Gastrocnemius medialis (tissue), 4 donors: ENCODE results near the gene SPSB4. TPM values are rescaled to one million over a fixed set of nuclear protein-coding genes. Genes with fewer than 3 reads are reported as not detected.

Source experiments
- ATAC-seq, 2 donors: fragments of 150-250 bp; one replicate each; pipeline ENCODE4 v1.9.1; 2016
- DNase-seq, 2 donors: peaks; one replicate each; pipeline ENCODE4 v3.0.0-alpha.2; 2019
- H3K27ac ChIP-seq, 4 donors: fragments of 200-600 bp; sonication (generic); 1 replicate in 1 of 4; 2 replicates in 3 of 4; pipeline ENCODE4 v1.5.1; 2016 to 2018; ENCODE audit warnings: mild to moderate bottlenecking in 2 of 4, moderate library complexity in 1 of 4
- H3K27me3 ChIP-seq, 3 donors: fragments of 200-600 bp; sonication (generic) in 2 of 3; 1 replicate in 1 of 3; 2 replicates in 2 of 3; pipeline versions ENCODE4 v1.5.1 to v1.6.0; 2016 to 2019; ENCODE audit warnings: mild to moderate bottlenecking in 1 of 3, moderate library complexity in 1 of 3
- H3K36me3 ChIP-seq, 2 donors: fragments of 200-600 bp; sonication (generic) in 1 of 2; one replicate each; pipeline ENCODE4 v1.5.1; 2017 to 2018
- H3K4me1 ChIP-seq, 2 donors: fragments of 200-600 bp; sonication (generic) in 1 of 2; one replicate each; pipeline ENCODE4 v1.5.1; 2016 to 2017; ENCODE audit warnings: mild to moderate bottlenecking in 2 of 2
- H3K4me3 ChIP-seq, 4 donors: fragments of 200-600 bp; sonication (generic) in 3 of 4; 1 replicate in 1 of 4; 2 replicates in 3 of 4; pipeline ENCODE4 v1.5.1; 2016 to 2019; ENCODE audit warnings: mild to moderate bottlenecking in 2 of 4
- H3K9me3 ChIP-seq, 3 donors: fragments of 200-600 bp; sonication (generic) in 2 of 3; 1 replicate in 1 of 3; 2 replicates in 2 of 3; pipeline ENCODE4 v1.5.1; 2016 to 2019
- CTCF ChIP-seq, 5 experiments: fragments of 450-650 bp in 3 of 5; fragments of 200-600 bp in 2 of 5; sonication (generic) in 2 of 5; IDR thresholded peaks in 4 of 5; conservative IDR thresholded peaks in 1 of 5; 1 replicate in 4 of 5; 2 replicates in 1 of 5; pipeline ENCODE4 v1.5.1; 2016 to 2019; ENCODE audit warnings: antibody characterized with exemption in 5 of 5, mild to moderate bottlenecking in 3 of 5, moderate library complexity in 3 of 5
- POLR2A ChIP-seq, 2 donors: fragments of 450-650 bp; IDR thresholded peaks; one replicate each; pipeline ENCODE4 v1.6.1; 2017; ENCODE audit warnings: antibody characterized with exemption in 2 of 2, mild to moderate bottlenecking in 2 of 2, moderate library complexity in 2 of 2
- in situ Hi-C, 4 donors: fragments of 200-750 bp; cut with MboI; loops; one replicate each; pipeline versions ENCODE4 v1.15.0 to v1.8.0; 2017; ENCODE audit warnings: low sequenced_read_pairs in 4 of 4
- intact Hi-C: fragments of 100-400 bp; cut with DNase I; formaldehyde crosslinking; loops from one replicate; pipeline ENCODE4 v1.15.1; 2023; ENCODE audit warnings: low total_unique reads
- total RNA-seq, 4 donors: library from RNA; depleted of rRNA; stranded (reverse); fragments of >200 nt; gene quantifications; one replicate each; pipeline versions ENCODE4 v1.1.0 to v1.2.3, GENCODE V29; 2016

The SPSB4 gene
- total RNA-seq, 4 donors from 2014 or later = 0.35 to 0.81 TPM; not detected in 2

GRCh38 chr3:141096981-141097380 is 45.8 kb downstream of the SPSB4 start:
- no peak overlapping the region for H3K4me3 ChIP-seq

GRCh38 chr3:141100112-141100511 is 49.0 kb downstream of the SPSB4 start:
- ATAC-seq = no peak
- DNase-seq = no peak
- H3K4me3 ChIP-seq = no peak overlapping the region
- in situ Hi-C loops = loop anchor here in 2 of 4 donors (10.0 to 25.0 kb wide), 3 partner anchors 85 to 213 kb away; no protein-coding TSS in a partner anchor
- H3K27me3 ChIP-seq = no peaks in the 10 kb centered on the region
- no peaks in the 10 kb centered on the region for H3K36me3 ChIP-seq
- no peaks in the 10 kb centered on the region for H3K9me3 ChIP-seq
- TF ChIP-seq POLR2A (IDR thresholded peaks at IDR 0.05) (no peak), CTCF (IDR thresholded peaks at IDR 0.05 in 4 of 5, conservative IDR thresholded peaks at IDR 0.05 in 1 of 5) (no peak)
- H3K4me1 ChIP-seq = peaks cover 7 to 13% of the 10 kb centered on the region in 2 donors
- no peak overlapping the region for H3K27ac ChIP-seq
- intact Hi-C loops = no loop called here

More at GRCh38 chr3:141096981-141097380, 45.8 kb downstream of the SPSB4 start:
- Histone ChIP-seq H3K36me3 (no peaks in the 10 kb centered on the region), H3K27me3 (no peaks in the 10 kb centered on the region), H3K27ac (no peak overlapping the region), H3K9me3 (no peaks in the 10 kb centered on the region), H3K4me1 (peaks cover 18 to 36% of the 10 kb centered on the region in 2 donors)
- in situ Hi-C loops (no loop called here), intact Hi-C loops (no loop called here)
- DNase-seq (no peak), ATAC-seq (no peak)
- TF ChIP-seq POLR2A (IDR thresholded peaks at IDR 0.05) (no peak), CTCF (IDR thresholded peaks at IDR 0.05 in 4 of 5, conservative IDR thresholded peaks at IDR 0.05 in 1 of 5) (no peak)

- TF ChIP-seq CTCF (IDR thresholded peaks at IDR 0.05 in 4 of 5, conservative IDR thresholded peaks at IDR 0.05 in 1 of 5) (no peak), POLR2A (IDR thresholded peaks at IDR 0.05) (no peak)
- Histone ChIP-seq H3K36me3 (no peaks in the 10 kb centered on the region), H3K4me3 (no peak overlapping the region), H3K9me3 (no peaks in the 10 kb centered on the region), H3K27me3 (no peaks in the 10 kb centered on the region), H3K4me1 (peaks cover under 1 to 7% of the 10 kb centered on the region in 2 donors), H3K27ac (no peak overlapping the region)
- ATAC-seq (no peak), DNase-seq (no peak)
- in situ Hi-C loops = loop anchor here in 2 of 4 donors (10.0 to 25.0 kb wide), 3 partner anchors 86 to 213 kb away; no protein-coding TSS in a partner anchor
- intact Hi-C loops = no loop called here
Observed at GRCh38 chr3:141100531-141101320, 49.6 kb downstream of the SPSB4 start.

GRCh38 chr3:141102372-141102771 is 51.2 kb downstream of the SPSB4 start:
- in situ Hi-C loops (loop anchor here in 2 of 4 donors (10.0 to 25.0 kb wide), 3 partner anchors 88 to 215 kb away; no protein-coding TSS in a partner anchor), intact Hi-C loops (no loop called here)
- Histone ChIP-seq H3K9me3 (no peaks in the 10 kb centered on the region), H3K27me3 (no peaks in the 10 kb centered on the region), H3K4me3 (no peak overlapping the region), H3K27ac (no peak overlapping the region), H3K36me3 (no peaks in the 10 kb centered on the region), H3K4me1 (no peaks in the 10 kb centered on the region)
- no peak for DNase-seq
- no peak for TF ChIP-seq POLR2A (IDR thresholded peaks at IDR 0.05)
- TF ChIP-seq CTCF (IDR thresholded peaks at IDR 0.05 in 4 of 5, conservative IDR thresholded peaks at IDR 0.05 in 1 of 5) = no peak
- ATAC-seq = no peak
